CD8-positive, alpha-beta memory T cell (primary cell): ENCODE data around the gene STXBP5. TPM values are rescaled to one million over a fixed set of nuclear protein-coding genes. Genes with fewer than 3 reads are reported as not detected.

ENCODE experiments used
- CTCF ChIA-PET: fragments of 350-600 bp; sonication (Branson Sonifier 250); formaldehyde crosslinking; loops from one replicate; lab custom pipeline; 2021; ENCODE audit warnings: antibody characterized with exemption; lab: Charles Lee
- POLR2A ChIA-PET: fragments of 350-600 bp; sonication (Branson Sonifier 250); formaldehyde crosslinking; loops from one replicate; lab custom pipeline; 2021; ENCODE audit warnings: antibody characterized with exemption; lab: Charles Lee
- DNase-seq, 5 donors: peaks; one replicate each; pipeline versions ENCODE4 v3.0.0 to v3.0.0-alpha.2; 2020 to 2022; ENCODE audit warnings: mixed read lengths in 1 of 5
- H3K27ac ChIP-seq: one replicate; pipeline ENCODE4 v1.7.0; 2013; ENCODE audit warnings: low read depth, mild to moderate bottlenecking, low read length, moderate library complexity
- H3K27me3 ChIP-seq: 2 replicates; pipeline ENCODE4 v1.7.0; 2013; ENCODE audit warnings: low read length, mild to moderate bottlenecking; ENCODE audit not compliant: insufficient read depth, poor library complexity, severe bottlenecking
- H3K36me3 ChIP-seq: 2 replicates; pipeline ENCODE4 v1.7.0; 2013; ENCODE audit warnings: mild to moderate bottlenecking, low read length, moderate library complexity; ENCODE audit not compliant: insufficient read depth
- H3K4me1 ChIP-seq: 2 replicates; pipeline ENCODE4 v1.7.0; 2013; ENCODE audit warnings: mild to moderate bottlenecking, low read length, moderate library complexity; ENCODE audit not compliant: insufficient read depth
- H3K4me3 ChIP-seq: 2 replicates; pipeline ENCODE4 v1.7.0; 2013; ENCODE audit warnings: mild to moderate bottlenecking, low read length
- H3K9me3 ChIP-seq: 2 replicates; pipeline ENCODE4 v1.7.0; 2013; ENCODE audit warnings: mild to moderate bottlenecking, low read length
- H3K27ac Mint-ChIP-seq, 8 donors: one replicate each; pipeline ENCODE4 v1.8.0; 2020 to 2021; ENCODE audit warnings: mixed read lengths in 8 of 8, mild to moderate bottlenecking in 6 of 8, inconsistent platforms in 3 of 8, moderate library complexity in 3 of 8
- H3K27me3 Mint-ChIP-seq, 2 donors: one replicate each; pipeline ENCODE4 v1.8.0; 2020 to 2021; ENCODE audit warnings: mixed read lengths in 2 of 2, mild to moderate bottlenecking in 1 of 2, moderate library complexity in 1 of 2
- H3K36me3 Mint-ChIP-seq, 3 donors: one replicate each; pipeline ENCODE4 v1.8.0; 2020 to 2021; ENCODE audit warnings: mixed read lengths in 3 of 3, inconsistent platforms in 1 of 3, mild to moderate bottlenecking in 1 of 3
- H3K4me1 Mint-ChIP-seq, 3 donors: one replicate each; pipeline ENCODE4 v1.8.0; 2020 to 2021; ENCODE audit warnings: mixed read lengths in 3 of 3, inconsistent platforms in 1 of 3, mild to moderate bottlenecking in 1 of 3
- H3K4me3 Mint-ChIP-seq, 7 donors: one replicate each; pipeline ENCODE4 v1.8.0; 2020 to 2021; ENCODE audit warnings: mixed read lengths in 7 of 7, mild to moderate bottlenecking in 6 of 7, moderate library complexity in 4 of 7, inconsistent platforms in 2 of 7
- H3K9me3 Mint-ChIP-seq, 5 donors: one replicate each; pipeline ENCODE4 v1.8.0; 2020 to 2022; ENCODE audit warnings: mixed read lengths in 5 of 5, mild to moderate bottlenecking in 3 of 5, moderate library complexity in 2 of 5, inconsistent platforms in 1 of 5
- polyA plus RNA-seq: library from polyadenylated mRNA; unstranded; fragments of 300-500 nt; fragmentation: Illumina TruSeq; gene quantifications from one replicate; pipeline ENCODE4 v1.2.3, GENCODE V29; 2021
- total RNA-seq, 2 experiments: library from RNA; stranded (reverse); gene quantifications; one replicate each; pipeline ENCODE4 v1.2.3, GENCODE V29; 2021

The STXBP5 gene
- total and polyA plus RNA-seq, 3 experiments from 2014 or later = 8.7 to 32.2 (median 31.1) TPM

GRCh38 chr6:147274776-147275175 lies 70.6 kb downstream of the STXBP5 start:
- H3K27ac ChIP-seq = no peak overlapping the region
- Mint-ChIP-seq H3K27me3 (no peaks in the 10 kb centered on the region), H3K9me3 (no peaks in the 10 kb centered on the region), H3K36me3 (peaks cover 26 to 57% (median 30%) of the 10 kb centered on the region in 3 donors), H3K4me1 (peaks cover 12 to 25% (median 15%) of the 10 kb centered on the region in 3 donors), H3K4me3 (no peak overlapping the region), H3K27ac (peak overlapping the region in 1 of 8 donors; percentile 36)
- H3K4me3 ChIP-seq = no peak overlapping the region
- DNase-seq = no peak
- no peaks in the 10 kb centered on the region for H3K4me1 ChIP-seq
- H3K36me3 ChIP-seq = peaks cover under 1% of the 10 kb centered on the region
- no peaks in the 10 kb centered on the region for H3K27me3 ChIP-seq
- no peaks in the 10 kb centered on the region for H3K9me3 ChIP-seq
- CTCF ChIA-PET = no interaction called here
- POLR2A ChIA-PET = no interaction called here

DNA sequence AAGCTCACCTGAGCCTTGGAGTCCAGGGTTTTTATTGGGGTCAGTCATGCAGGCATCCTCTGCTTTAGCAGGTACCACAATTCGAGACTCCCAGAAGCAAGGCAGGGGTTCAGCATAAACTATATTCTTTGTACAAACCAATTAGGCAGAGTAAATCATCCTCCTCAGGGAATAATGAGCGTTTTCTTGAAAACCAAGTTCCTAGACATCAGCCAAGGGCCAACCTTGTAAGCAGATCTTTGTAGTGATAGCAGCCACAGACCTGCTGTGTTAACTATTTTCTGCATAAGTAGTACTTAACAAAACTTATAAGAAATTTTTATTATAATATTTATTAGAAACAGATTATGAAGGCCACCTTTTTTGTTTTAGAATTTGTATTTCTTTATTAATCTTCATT lies 74.7 kb downstream of the STXBP5 start:
- Histone ChIP-seq H3K9me3 (no peaks in the 10 kb centered on the region), H3K27me3 (no peaks in the 10 kb centered on the region), H3K36me3 (no peaks in the 10 kb centered on the region), H3K27ac (no peak overlapping the region), H3K4me1 (no peaks in the 10 kb centered on the region), H3K4me3 (no peak overlapping the region)
- Mint-ChIP-seq H3K9me3 (no peaks in the 10 kb centered on the region), H3K36me3 (peaks cover 18 to 55% (median 19%) of the 10 kb centered on the region in 3 donors), H3K27ac (peak overlapping the region in 1 of 8 donors; percentile 17), H3K4me3 (no peak overlapping the region), H3K27me3 (no peaks in the 10 kb centered on the region), H3K4me1 (peaks cover 21 to 35% (median 34%) of the 10 kb centered on the region in 3 donors)
- DNase-seq = no peak
- ChIA-PET CTCF (no interaction called here), POLR2A (no interaction called here)

GRCh38 chr6:147279427-147279826 lies 75.2 kb downstream of the STXBP5 start:
- Mint-ChIP-seq H3K36me3 (peaks cover 18 to 52% (median 19%) of the 10 kb centered on the region in 3 donors), H3K27ac (peak overlapping the region in 3 of 8 donors; percentile 52 to 83 (median 74)), H3K4me1 (peaks cover 22 to 34% (median 34%) of the 10 kb centered on the region in 3 donors), H3K27me3 (no peaks in the 10 kb centered on the region), H3K4me3 (no peak overlapping the region), H3K9me3 (no peaks in the 10 kb centered on the region)
- Histone ChIP-seq H3K27ac (no peak overlapping the region), H3K27me3 (no peaks in the 10 kb centered on the region), H3K4me3 (no peak overlapping the region), H3K36me3 (no peaks in the 10 kb centered on the region), H3K4me1 (no peaks in the 10 kb centered on the region), H3K9me3 (no peaks in the 10 kb centered on the region)
- CTCF ChIA-PET = no interaction called here
- no peak for DNase-seq
- POLR2A ChIA-PET = no interaction called here

- Histone ChIP-seq H3K9me3 (no peaks in the 10 kb centered on the region), H3K4me1 (no peaks in the 10 kb centered on the region), H3K36me3 (no peaks in the 10 kb centered on the region), H3K27ac (no peak overlapping the region), H3K4me3 (no peak overlapping the region), H3K27me3 (no peaks in the 10 kb centered on the region)
- no peaks in the 10 kb centered on the region for H3K27me3 Mint-ChIP-seq
- H3K9me3 Mint-ChIP-seq = no peaks in the 10 kb centered on the region
- peaks cover 26 to 46% (median 44%) of the 10 kb centered on the region in 3 donors for H3K4me1 Mint-ChIP-seq
- DNase-seq = no peak
- POLR2A ChIA-PET = no interaction called here
- peaks cover 18 to 47% (median 19%) of the 10 kb centered on the region in 3 donors for H3K36me3 Mint-ChIP-seq
- no peak overlapping the region for H3K4me3 Mint-ChIP-seq
- H3K27ac Mint-ChIP-seq = peak overlapping the region in 5 of 8 donors; percentile 17 to 41 (median 30)
- CTCF ChIA-PET = interaction anchor here (1.2 kb wide), 1 partner anchor 424 kb away, joined by 3 read pairs; no protein-coding TSS in a partner anchor
These were observed 77.8 kb downstream of the STXBP5 start for GRCh38 chr6:147281895-147282565.

- no peak for DNase-seq
These were observed 78.3 kb downstream of the STXBP5 start for GRCh38 chr6:147282566-147282959.

GRCh38 chr6:147283460-147283859 lies 79.2 kb downstream of the STXBP5 start:
- no peak overlapping the region for H3K4me3 Mint-ChIP-seq
- CTCF ChIA-PET = interaction anchor here (1.2 kb wide), 1 partner anchor 425 kb away, joined by 3 read pairs; no protein-coding TSS in a partner anchor
- POLR2A ChIA-PET = no interaction called here
- Histone ChIP-seq H3K27ac (no peak overlapping the region), H3K4me1 (no peaks in the 10 kb centered on the region), H3K9me3 (no peaks in the 10 kb centered on the region), H3K36me3 (peaks cover 3% of the 10 kb centered on the region), H3K4me3 (no peak overlapping the region), H3K27me3 (no peaks in the 10 kb centered on the region)
- H3K36me3 Mint-ChIP-seq = peaks cover 14 to 45% (median 17%) of the 10 kb centered on the region in 3 donors
- no peak for DNase-seq
- peaks cover 26 to 48% (median 46%) of the 10 kb centered on the region in 3 donors for H3K4me1 Mint-ChIP-seq
- H3K9me3 Mint-ChIP-seq = no peaks in the 10 kb centered on the region
- H3K27ac Mint-ChIP-seq = peak overlapping the region in 2 of 8 donors; percentile 8 to 10
- H3K27me3 Mint-ChIP-seq = no peaks in the 10 kb centered on the region

More at GRCh38 chr6:147282566-147282959, 78.3 kb downstream of the STXBP5 start:
- Mint-ChIP-seq H3K27me3 (no peaks in the 10 kb centered on the region), H3K27ac (peak overlapping the region in 2 of 8 donors; percentile 19 to 30), H3K4me3 (no peak overlapping the region), H3K36me3 (peaks cover 15 to 44% (median 18%) of the 10 kb centered on the region in 3 donors), H3K4me1 (peaks cover 26 to 46% (median 44%) of the 10 kb centered on the region in 3 donors), H3K9me3 (no peaks in the 10 kb centered on the region)
- CTCF ChIA-PET = interaction anchor here (1.2 kb wide), 1 partner anchor 424 kb away, joined by 3 read pairs; no protein-coding TSS in a partner anchor
- POLR2A ChIA-PET = no interaction called here
- Histone ChIP-seq H3K4me1 (no peaks in the 10 kb centered on the region), H3K36me3 (no peaks in the 10 kb centered on the region), H3K9me3 (no peaks in the 10 kb centered on the region), H3K4me3 (no peak overlapping the region), H3K27me3 (no peaks in the 10 kb centered on the region), H3K27ac (no peak overlapping the region)

DNA sequence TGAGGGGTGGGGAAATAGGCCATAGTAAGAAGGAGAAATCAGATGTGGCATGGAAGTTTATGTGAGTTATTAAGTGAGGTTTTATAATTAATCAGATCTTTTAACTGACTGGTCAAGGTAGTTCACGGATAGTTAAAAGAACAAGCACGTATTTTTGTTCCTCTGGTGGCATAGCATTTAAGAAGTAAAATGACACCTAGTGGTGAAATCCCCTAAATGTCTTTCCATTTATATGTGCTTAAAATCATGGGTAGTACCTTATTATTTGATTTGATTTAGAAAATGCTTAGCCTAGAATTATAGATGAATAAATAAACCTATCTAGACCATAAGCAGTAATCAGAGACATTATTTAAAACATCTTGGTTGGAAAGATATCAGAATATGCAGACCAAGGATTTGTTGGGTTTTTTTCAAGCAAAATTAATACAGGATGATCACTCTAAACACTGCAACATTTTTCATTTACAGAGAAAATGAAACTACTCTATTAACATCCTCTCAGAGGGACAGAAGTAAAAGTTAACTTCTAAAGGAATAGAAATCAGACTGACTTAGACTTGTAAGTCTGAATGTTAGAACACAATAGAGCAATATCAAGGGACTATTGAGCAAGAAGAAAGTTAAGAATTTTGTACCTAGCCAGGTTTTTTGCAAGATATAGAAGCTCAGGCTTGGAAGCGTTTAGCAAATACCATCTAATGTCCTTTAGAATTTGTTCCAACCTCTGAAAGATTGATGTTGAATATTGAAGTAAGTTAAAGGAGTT lies 81.1 kb downstream of the STXBP5 start:
- Mint-ChIP-seq H3K27me3 (no peaks in the 10 kb centered on the region), H3K9me3 (no peaks in the 10 kb centered on the region)
- CTCF ChIA-PET = interaction anchor here (1.0 kb wide), 1 partner anchor 12 kb away, joined by 3 read pairs; no protein-coding TSS in a partner anchor

More for the DNA sequence above, 81.1 kb downstream of the STXBP5 start:
- POLR2A ChIA-PET = no interaction called here
- H3K36me3 ChIP-seq = peaks cover 3% of the 10 kb centered on the region
- Mint-ChIP-seq H3K4me1 (peaks cover 22 to 39% (median 36%) of the 10 kb centered on the region in 3 donors), H3K4me3 (peak overlapping the region in 2 of 7 donors; percentile 26 to 32), H3K27ac (peak overlapping the region in 6 of 8 donors; percentile 15 to 83 (median 34)), H3K36me3 (peaks cover 4 to 43% (median 9%) of the 10 kb centered on the region in 3 donors)
- H3K4me3 ChIP-seq = no peak overlapping the region
- H3K27ac ChIP-seq = no peak overlapping the region
- peak in 2 of 5 donors; percentile 9 to 10 for DNase-seq
- no peaks in the 10 kb centered on the region for H3K27me3 ChIP-seq
- H3K4me1 ChIP-seq = no peaks in the 10 kb centered on the region
- no peaks in the 10 kb centered on the region for H3K9me3 ChIP-seq
